ENCODE measurements around the gene TMEM52.

GRCh38 chr1:1907098-1907736 is 11.9 kb downstream of the TMEM52 start:
- TF ChIP-seq CTCF (IDR thresholded peaks at IDR 0.05) (no peak), USF2 (IDR thresholded peaks at IDR 0.05; ENCODE audit: borderline replicate concordance, low read depth, low read length) (no peak), EZH2phosphoT487 (IDR thresholded peaks at IDR 0.05; ENCODE audit: borderline replicate concordance, low read depth) (no peak)

Measured in SK-N-SH (cell line).